K562 (cell line): ENCODE measurements around the gene DGKB. TPM values are rescaled to one million over a fixed set of nuclear protein-coding genes. Genes with fewer than 3 reads are reported as not detected.

Experiments
- ATAC-seq: fragments of 200-7000 bp; cut with Tn5 transposase; 3 replicates; pipeline ENCODE4 v1.9.1; 2020; ENCODE audit warnings: moderate library complexity
- BruUV-seq: library from RNA; stranded (reverse); fragments of 400-500 nt; replicated peaks from 2 replicates; lab custom pipeline; 2021; lab: Mats Ljungman, UMichigan
- CTCF ChIA-PET: fragments of 300-600 bp; formaldehyde crosslinking; extraction: SDS; loops from one replicate; lab custom pipeline; 2021; ENCODE audit warnings: low intra/inter-chr PET ratio; lab: Yijun Ruan, JAX
- POLR2A ChIA-PET: fragments of 300-600, 350-650 bp; sonication (Branson Sonifier 250); formaldehyde crosslinking; extraction: SDS; loops from one replicate; lab custom pipeline; 2021; ENCODE audit warnings: antibody characterized with exemption, inconsistent platforms; lab: Yijun Ruan, JAX
- DNase-seq, 4 experiments: peaks; one replicate each; pipeline versions ENCODE4 v3.0.0 to v3.0.0-alpha.2; 2011 to 2018; ENCODE audit warnings: low spot score in 3 of 4, mixed read lengths in 3 of 4; ENCODE audit errors: extremely low read depth in 1 of 4
- FAIRE-seq: peaks from 2 replicates; lab custom pipeline; 2011; peaks lifted over from hg19 to GRCh38; lab: Jason Lieb, UNC
- H2AFZ ChIP-seq: 2 replicates; pipeline ENCODE4 v1.6.0; 2011; ENCODE audit warnings: low read depth, low read length, control low read depth, inconsistent platforms
- H3K27ac ChIP-seq: fragments of 200-600 bp; 3 replicates; pipeline ENCODE4 v1.8.0; 2011; ENCODE audit warnings: low read depth, mild to moderate bottlenecking, control low read depth, inconsistent platforms, low read length, moderate library complexity, mixed read lengths; ENCODE audit errors: extremely low read depth
- H3K27me3 ChIP-seq, 2 experiments: fragments of 300-600 bp in 1 of 2; 2 replicates in 1 of 2; 3 replicates in 1 of 2; pipeline versions ENCODE4 v1.6.0 to v1.8.0; 2011; ENCODE audit warnings: inconsistent platforms in 2 of 2, low read length in 2 of 2, mild to moderate bottlenecking in 1 of 2, mixed read lengths in 1 of 2, moderate library complexity in 1 of 2; ENCODE audit not compliant: control insufficient read depth in 2 of 2, insufficient read depth in 2 of 2
- H3K36me3 ChIP-seq: fragments of 300-600 bp; 3 replicates; pipeline ENCODE4 v1.8.0; 2011; ENCODE audit warnings: mild to moderate bottlenecking, low read length, inconsistent platforms; ENCODE audit not compliant: control insufficient read depth, insufficient read depth
- H3K4me1 ChIP-seq, 2 experiments: fragments of 200-600 bp in 1 of 2; replicated peaks in 1 of 2; 2 replicates in 1 of 2; 3 replicates in 1 of 2; pipeline versions ENCODE4 v1.5.1 to v1.8.0; 2011; ENCODE audit warnings: inconsistent platforms in 2 of 2, low read length in 2 of 2, mild to moderate bottlenecking in 1 of 2, mixed read lengths in 1 of 2, moderate library complexity in 1 of 2; ENCODE audit not compliant: control insufficient read depth in 2 of 2, insufficient read depth in 2 of 2
- H3K4me2 ChIP-seq: 2 replicates; pipeline ENCODE4 v1.6.1; 2011; ENCODE audit warnings: low read length, control low read depth, inconsistent platforms, mixed read lengths; ENCODE audit not compliant: insufficient read depth
- H3K4me3 ChIP-seq: fragments of 200-600 bp; sonication (generic), shearing (Covaris generic); 2 replicates; pipeline ENCODE4 v1.5.1; 2016; ENCODE audit warnings: control low read depth, inconsistent platforms
- H3K79me2 ChIP-seq: fragments of 200-600 bp; 3 replicates; pipeline ENCODE4 v1.8.0; 2011; ENCODE audit warnings: low read length, inconsistent platforms; ENCODE audit not compliant: control insufficient read depth, insufficient read depth
- H3K9ac ChIP-seq, 2 experiments: 2 replicates each; pipeline versions ENCODE4 v1.6.0 to v1.6.1; 2011; ENCODE audit warnings: low read depth in 2 of 2, low read length in 2 of 2, control low read depth in 1 of 2, inconsistent platforms in 1 of 2, mild to moderate bottlenecking in 1 of 2, mixed read lengths in 1 of 2; ENCODE audit not compliant: insufficient read depth in 1 of 2
- H3K9me1 ChIP-seq: one replicate; pipeline ENCODE4 v1.6.0; 2011; ENCODE audit warnings: inconsistent platforms, mild to moderate bottlenecking, low read length, moderate library complexity; ENCODE audit not compliant: control insufficient read depth, insufficient read depth
- H3K9me3 ChIP-seq: replicated peaks from 2 replicates; pipeline ENCODE4 v1.5.1; 2011; ENCODE audit warnings: low read depth, low read length, inconsistent platforms; ENCODE audit not compliant: control insufficient read depth, insufficient read depth
- H4K20me1 ChIP-seq: replicated peaks from 2 replicates; pipeline ENCODE4 v1.6.1; 2011; ENCODE audit warnings: low read length, inconsistent platforms, mixed read lengths; ENCODE audit not compliant: control insufficient read depth, insufficient read depth
- CGGBP1 ChIP-seq: fragments of 250-450 bp; sonication (Bioruptor Pico); IDR thresholded peaks from 2 replicates; pipeline ENCODE4 v1.9.0; 2021; ENCODE audit warnings: mild to moderate bottlenecking
- CHCHD3 ChIP-seq: fragments of 250-450 bp; sonication (Bioruptor Pico); IDR thresholded peaks from 2 replicates; pipeline ENCODE4 v2.1.2; 2022; ENCODE audit warnings: mild to moderate bottlenecking
- WGBS: fragments of 100-300 bp; shearing (Covaris generic); methylation state at CpG from one replicate; pipeline ENCODE4 v1.1.6; 2016; ENCODE audit warnings: low coverage, mixed read lengths; ENCODE audit not compliant: insufficient coverage; ENCODE audit errors: missing lambda C conversion rate; 5-methylcytosine and 5-hydroxymethylcytosine counted together
- in situ Hi-C: fragments of 300-500 bp; cut with MboI; formaldehyde crosslinking; loops from 4 replicates; pipeline ENCODE4 v1.15.0; 2018; ENCODE audit warnings: inconsistent platforms, mixed read lengths
- intact Hi-C: fragments of 100-400 bp; cut with micrococcal nuclease; formaldehyde crosslinking; loops from 2 replicates; pipeline ENCODE4 v1.14.2; 2022
- polyA plus RNA-seq, 8 experiments: library from polyadenylated mRNA; depleted of rRNA in 4 of 8; stranded (reverse) in 5 of 8; unstranded in 3 of 8; fragments of >200 nt; fragmentation: Nextera tagmentation in 2 of 8; fragmentation: Illumina TruSeq in 1 of 8; extraction: Ambion mirVana in 2 of 8; extraction: Trizol in 1 of 8; gene quantifications; 2 replicates each; pipeline versions ENCODE4 v1.2.1 to v1.2.3, GENCODE V29; 2011 to 2014; ENCODE audit warnings: inconsistent platforms in 1 of 8, missing spikeins in 1 of 8
- total RNA-seq, 7 experiments: library from RNA; depleted of rRNA in 6 of 7; stranded (reverse); fragments of >200 nt in 6 of 7; fragmentation: Illumina TruSeq in 2 of 7; extraction: Trizol in 2 of 7; gene quantifications; 2 replicates each; pipeline versions ENCODE4 v1.2.1 to v1.2.3, GENCODE V29; 2011 to 2021; ENCODE audit warnings: low replicate concordance in 1 of 7

The DGKB gene
- total and polyA plus RNA-seq, 9 of the 15 experiments (the other 6 are each of a cell fraction or from before 2014, with no cell fraction given) = 0.01 TPM; not detected in 8

- H3K4me3 ChIP-seq = no peak overlapping the region
- no peak overlapping the region for H3K27ac ChIP-seq
- intact Hi-C loops = no loop called here
- no TSS peak for BruUV-seq
- H3K27me3 ChIP-seq = no peaks in the 10 kb centered on the region
- H4K20me1 ChIP-seq = no peaks in the 10 kb centered on the region
- no peaks in the 10 kb centered on the region for H3K9me1 ChIP-seq
- H2AFZ ChIP-seq = no peak overlapping the region
- H3K36me3 ChIP-seq = no peaks in the 10 kb centered on the region
- no peak for FAIRE-seq
- 0 out of 2 replicates have a peak, but pooled peaks cover 1% of the 10 kb centered on the region for H3K9me3 ChIP-seq
- CTCF ChIA-PET = no interaction called here
- WGBS = 0% methylated on average over 1 of the region's 1 CpG
- POLR2A ChIA-PET = no interaction called here
- TF ChIP-seq CGGBP1 (CRISPR knock-in tag) = no peak
- no peaks in the 10 kb centered on the region for H3K79me2 ChIP-seq
- no peak for ATAC-seq
- no peak overlapping the region for H3K9ac ChIP-seq
- DNase-seq = no peak
- H3K4me1 ChIP-seq = no peaks in the 10 kb centered on the region
- in situ Hi-C loops = no loop called here
- H3K4me2 ChIP-seq = no peak overlapping the region
Measured at GRCh38 chr7:14843755-14844154, 58.8 kb downstream of the DGKB start.

DNA sequence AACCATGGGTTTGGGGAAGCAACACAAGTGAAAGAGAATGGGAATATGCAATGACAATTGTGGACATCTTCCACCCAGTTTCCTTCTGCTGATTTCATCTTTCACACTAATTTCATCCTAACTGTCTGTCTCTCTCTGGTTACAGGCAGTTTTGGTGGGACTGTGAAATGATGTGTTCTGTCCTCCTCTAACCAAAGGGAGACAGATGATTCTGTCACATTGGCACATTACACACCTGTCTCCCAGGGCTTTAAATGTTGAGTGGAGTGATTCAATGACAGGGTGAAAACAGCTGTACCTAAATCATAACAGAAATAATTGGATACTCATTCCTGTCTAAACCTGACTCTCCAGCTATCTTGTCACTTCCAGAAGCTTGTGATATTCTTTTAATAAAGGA lies 60.0 kb downstream of the DGKB start:
- no peaks in the 10 kb centered on the region for H4K20me1 ChIP-seq
- ATAC-seq (no peak), FAIRE-seq (no peak)
- H3K27me3 ChIP-seq = no peaks in the 10 kb centered on the region
- in situ Hi-C loops = no loop called here
- H3K4me2 ChIP-seq = no peak overlapping the region
- ChIA-PET CTCF (no interaction called here), POLR2A (no interaction called here)
- H3K9me3 ChIP-seq = 0 out of 2 replicates have a peak, but pooled peaks cover 1% of the 10 kb centered on the region
- no peak overlapping the region for H3K9ac ChIP-seq
- H3K79me2 ChIP-seq = no peaks in the 10 kb centered on the region
- H2AFZ ChIP-seq = no peak overlapping the region
- no peak for TF ChIP-seq CHCHD3 (CRISPR knock-in tag)
- TF ChIP-seq, all 486 proteins: peak for 0
- Histone ChIP-seq H3K9me1 (no peaks in the 10 kb centered on the region), H3K27ac (no peak overlapping the region), H3K4me1 (no peaks in the 10 kb centered on the region), H3K36me3 (no peaks in the 10 kb centered on the region), H3K4me3 (no peak overlapping the region)
- intact Hi-C loops = no loop called here
- BruUV-seq = no TSS peak
- DNase-seq = no peak
